MM.1S (cell line): ENCODE measurements around the gene PRKCB.

Experiments used
- DNase-seq: peaks from one replicate; pipeline ENCODE4 v3.0.0-alpha.2; 2015
- H2AFZ ChIP-seq: fragments of 300-600 bp; sonication (generic); 2 replicates; pipeline ENCODE4 v1.6.0; 2016; ENCODE audit warnings: antibody characterized with exemption, low read length
- H3F3A ChIP-seq: fragments of 300-600 bp; sonication (generic); 2 replicates; pipeline ENCODE4 v1.6.1; 2016; ENCODE audit warnings: mild to moderate bottlenecking, antibody characterized with exemption, low read length, moderate library complexity, mixed read lengths; ENCODE audit not compliant: insufficient read depth
- H3K27ac ChIP-seq: fragments of 300-600 bp; sonication (generic); 2 replicates; pipeline ENCODE4 v1.5.1; 2016; ENCODE audit warnings: mild to moderate bottlenecking, low read length
- H3K27me3 ChIP-seq: fragments of 300-600 bp; sonication (generic); replicated peaks from 2 replicates; pipeline ENCODE4 v1.6.0; 2016; ENCODE audit warnings: low read length; ENCODE audit not compliant: insufficient read depth
- H3K36me3 ChIP-seq: fragments of 300-600 bp; sonication (generic); replicated peaks from 2 replicates; pipeline ENCODE4 v1.6.1; 2016; ENCODE audit warnings: mild to moderate bottlenecking, low read length, mixed read lengths; ENCODE audit not compliant: insufficient read depth
- H3K4me1 ChIP-seq: fragments of 300-600 bp; sonication (generic); 2 replicates; pipeline ENCODE4 v1.6.1; 2016; ENCODE audit warnings: low read length, mixed read lengths
- H3K4me2 ChIP-seq: fragments of 300-600 bp; sonication (generic); 2 replicates; pipeline ENCODE4 v1.6.0; 2016; ENCODE audit warnings: low read depth, low read length
- H3K4me3 ChIP-seq: fragments of 300-600 bp; sonication (generic); 2 replicates; pipeline ENCODE4 v1.5.1; 2016; ENCODE audit warnings: low read length, mixed read lengths
- H3K79me2 ChIP-seq: fragments of 300-600 bp; sonication (generic); 2 replicates; pipeline ENCODE4 v1.6.1; 2016; ENCODE audit warnings: mixed run types, low read length, mixed read lengths
- H3K9ac ChIP-seq: fragments of 300-600 bp; sonication (generic); 2 replicates; pipeline ENCODE4 v1.6.1; 2016; ENCODE audit warnings: low read length, mixed read lengths
- H3K9me2 ChIP-seq: fragments of 300-600 bp; sonication (generic); replicated peaks from 2 replicates; pipeline ENCODE4 v1.6.1; 2016; ENCODE audit warnings: mild to moderate bottlenecking, low read length, mixed read lengths; ENCODE audit not compliant: insufficient read depth
- H3K9me3 ChIP-seq: fragments of 300-600 bp; sonication (generic); replicated peaks from 2 replicates; pipeline ENCODE4 v1.6.1; 2016; ENCODE audit warnings: mild to moderate bottlenecking, low read length, mixed read lengths; ENCODE audit not compliant: insufficient read depth
- H4K20me1 ChIP-seq: fragments of 300-600 bp; sonication (generic); 2 replicates; pipeline ENCODE4 v1.6.1; 2016; ENCODE audit warnings: mild to moderate bottlenecking, low read length, moderate library complexity, mixed read lengths; ENCODE audit not compliant: insufficient read depth
- CTCF ChIP-seq: fragments of 300-600 bp; sonication (generic); IDR thresholded peaks from 2 replicates; pipeline ENCODE4 v1.5.1; 2016; ENCODE audit warnings: antibody characterized with exemption, low read length, mixed read lengths
- EZH2 ChIP-seq: fragments of 300-600 bp; sonication (generic); optimal IDR thresholded peaks from 2 replicates; pipeline ENCODE3; 2017; ENCODE audit warnings: low read depth, mild to moderate bottlenecking, antibody characterized with exemption, low read length, mixed read lengths
- EZH2phosphoT487 ChIP-seq: fragments of 300-600 bp; sonication (generic); IDR thresholded peaks from 2 replicates; pipeline ENCODE4 v1.6.1; 2018; ENCODE audit warnings: antibody characterized with exemption, low read length

PRKCB gene

GRCh38 chr16:23959072-23959751 lies 123.4 kb downstream of the PRKCB start:
- Histone ChIP-seq H3K79me2 (no peaks in the 10 kb centered on the region), H3K9me3 (no peaks in the 10 kb centered on the region), H3K27ac (no peak overlapping the region), H3K4me3 (no peak overlapping the region), H4K20me1 (no peaks in the 10 kb centered on the region), H3K9me2 (no peaks in the 10 kb centered on the region), H3K27me3 (no peaks in the 10 kb centered on the region), H2AFZ (no peak overlapping the region), H3F3A (no peaks in the 10 kb centered on the region), H3K4me2 (no peak overlapping the region), H3K36me3 (no peaks in the 10 kb centered on the region), H3K4me1 (no peaks in the 10 kb centered on the region), H3K9ac (no peak overlapping the region)
- TF ChIP-seq EZH2phosphoT487 (no peak), EZH2 (no peak)
- DNase-seq = no peak

- H3F3A ChIP-seq = no peaks in the 10 kb centered on the region
- no peak overlapping the region for H3K27ac ChIP-seq
- no peaks in the 10 kb centered on the region for H4K20me1 ChIP-seq
- H3K79me2 ChIP-seq = no peaks in the 10 kb centered on the region
- no peak overlapping the region for H2AFZ ChIP-seq
- H3K9me2 ChIP-seq = no peaks in the 10 kb centered on the region
- DNase-seq = no peak
- no peak overlapping the region for H3K4me2 ChIP-seq
- H3K4me1 ChIP-seq = no peaks in the 10 kb centered on the region
- H3K27me3 ChIP-seq = no peaks in the 10 kb centered on the region
- no peaks in the 10 kb centered on the region for H3K9me3 ChIP-seq
- H3K4me3 ChIP-seq = no peak overlapping the region
- H3K36me3 ChIP-seq = no peaks in the 10 kb centered on the region
- H3K9ac ChIP-seq = no peak overlapping the region
- TF ChIP-seq EZH2 = no peak
- no peak for TF ChIP-seq CTCF
- no peak for TF ChIP-seq EZH2phosphoT487
These were observed 123.9 kb downstream of the PRKCB start for GRCh38 chr16:23959752-23960072.

GRCh38 chr16:23960081-23960885 lies 124.5 kb downstream of the PRKCB start:
- Histone ChIP-seq H3K27ac (no peak overlapping the region), H3K79me2 (no peaks in the 10 kb centered on the region), H3K4me1 (no peaks in the 10 kb centered on the region), H3K9ac (no peak overlapping the region), H3K4me2 (no peak overlapping the region), H2AFZ (no peak overlapping the region), H3K36me3 (no peaks in the 10 kb centered on the region), H4K20me1 (no peaks in the 10 kb centered on the region), H3K9me2 (no peaks in the 10 kb centered on the region), H3K4me3 (no peak overlapping the region), H3K9me3 (no peaks in the 10 kb centered on the region), H3F3A (no peaks in the 10 kb centered on the region), H3K27me3 (no peaks in the 10 kb centered on the region)
- TF ChIP-seq EZH2 = no peak
- no peak for TF ChIP-seq EZH2phosphoT487
- TF ChIP-seq CTCF = no peak
- DNase-seq = no peak

- no peaks in the 10 kb centered on the region for H3K4me1 ChIP-seq
- no peaks in the 10 kb centered on the region for H3K9me2 ChIP-seq
- no peak for TF ChIP-seq EZH2phosphoT487
- no peak for TF ChIP-seq EZH2
- TF ChIP-seq CTCF = no peak
- no peaks in the 10 kb centered on the region for H3K79me2 ChIP-seq
- H3K4me2 ChIP-seq = no peak overlapping the region
- H3K36me3 ChIP-seq = no peaks in the 10 kb centered on the region
- H3K9ac ChIP-seq = no peak overlapping the region
- H3K4me3 ChIP-seq = no peak overlapping the region
- no peaks in the 10 kb centered on the region for H4K20me1 ChIP-seq
- no peaks in the 10 kb centered on the region for H3K27me3 ChIP-seq
- no peak overlapping the region for H3K27ac ChIP-seq
- DNase-seq = no peak
- no peaks in the 10 kb centered on the region for H3K9me3 ChIP-seq
- no peaks in the 10 kb centered on the region for H3F3A ChIP-seq
- H2AFZ ChIP-seq = no peak overlapping the region
These were observed 126.2 kb downstream of the PRKCB start for GRCh38 chr16:23962001-23962400.
